ENCODE results near the gene STPG1.

DNA sequence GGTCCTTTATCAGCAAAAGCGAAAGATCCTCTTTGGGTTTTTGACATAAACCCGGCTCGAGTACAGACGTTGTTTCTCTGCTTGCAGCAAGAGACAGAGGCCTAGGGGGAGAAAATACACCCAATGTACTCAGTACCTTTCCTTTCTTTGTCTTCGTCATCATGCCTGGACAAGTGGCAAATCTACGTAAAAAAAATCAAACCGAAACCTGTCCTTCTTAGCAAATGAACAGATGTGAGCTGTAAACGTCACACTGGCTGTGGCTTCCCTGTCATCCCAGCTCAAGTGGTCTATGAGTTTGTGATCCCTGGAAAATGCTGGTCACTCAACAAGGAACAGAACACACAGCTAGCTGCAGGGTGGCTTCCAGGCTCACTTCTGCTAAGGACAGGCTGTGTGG is 39.9 kb downstream of the STPG1 start:
- TF ChIP-seq, protein P1, sequence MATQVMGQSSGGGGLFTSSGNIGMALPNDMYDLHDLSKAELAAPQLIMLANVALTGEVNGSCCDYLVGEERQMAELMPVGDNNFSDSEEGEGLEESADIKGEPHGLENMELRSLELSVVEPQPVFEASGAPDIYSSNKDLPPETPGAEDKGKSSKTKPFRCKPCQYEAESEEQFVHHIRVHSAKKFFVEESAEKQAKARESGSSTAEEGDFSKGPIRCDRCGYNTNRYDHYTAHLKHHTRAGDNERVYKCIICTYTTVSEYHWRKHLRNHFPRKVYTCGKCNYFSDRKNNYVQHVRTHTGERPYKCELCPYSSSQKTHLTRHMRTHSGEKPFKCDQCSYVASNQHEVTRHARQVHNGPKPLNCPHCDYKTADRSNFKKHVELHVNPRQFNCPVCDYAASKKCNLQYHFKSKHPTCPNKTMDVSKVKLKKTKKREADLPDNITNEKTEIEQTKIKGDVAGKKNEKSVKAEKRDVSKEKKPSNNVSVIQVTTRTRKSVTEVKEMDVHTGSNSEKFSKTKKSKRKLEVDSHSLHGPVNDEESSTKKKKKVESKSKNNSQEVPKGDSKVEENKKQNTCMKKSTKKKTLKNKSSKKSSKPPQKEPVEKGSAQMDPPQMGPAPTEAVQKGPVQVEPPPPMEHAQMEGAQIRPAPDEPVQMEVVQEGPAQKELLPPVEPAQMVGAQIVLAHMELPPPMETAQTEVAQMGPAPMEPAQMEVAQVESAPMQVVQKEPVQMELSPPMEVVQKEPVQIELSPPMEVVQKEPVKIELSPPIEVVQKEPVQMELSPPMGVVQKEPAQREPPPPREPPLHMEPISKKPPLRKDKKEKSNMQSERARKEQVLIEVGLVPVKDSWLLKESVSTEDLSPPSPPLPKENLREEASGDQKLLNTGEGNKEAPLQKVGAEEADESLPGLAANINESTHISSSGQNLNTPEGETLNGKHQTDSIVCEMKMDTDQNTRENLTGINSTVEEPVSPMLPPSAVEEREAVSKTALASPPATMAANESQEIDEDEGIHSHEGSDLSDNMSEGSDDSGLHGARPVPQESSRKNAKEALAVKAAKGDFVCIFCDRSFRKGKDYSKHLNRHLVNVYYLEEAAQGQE (IDR thresholded peaks at IDR 0.05), result no peak
- TF ChIP-seq, protein P2, sequence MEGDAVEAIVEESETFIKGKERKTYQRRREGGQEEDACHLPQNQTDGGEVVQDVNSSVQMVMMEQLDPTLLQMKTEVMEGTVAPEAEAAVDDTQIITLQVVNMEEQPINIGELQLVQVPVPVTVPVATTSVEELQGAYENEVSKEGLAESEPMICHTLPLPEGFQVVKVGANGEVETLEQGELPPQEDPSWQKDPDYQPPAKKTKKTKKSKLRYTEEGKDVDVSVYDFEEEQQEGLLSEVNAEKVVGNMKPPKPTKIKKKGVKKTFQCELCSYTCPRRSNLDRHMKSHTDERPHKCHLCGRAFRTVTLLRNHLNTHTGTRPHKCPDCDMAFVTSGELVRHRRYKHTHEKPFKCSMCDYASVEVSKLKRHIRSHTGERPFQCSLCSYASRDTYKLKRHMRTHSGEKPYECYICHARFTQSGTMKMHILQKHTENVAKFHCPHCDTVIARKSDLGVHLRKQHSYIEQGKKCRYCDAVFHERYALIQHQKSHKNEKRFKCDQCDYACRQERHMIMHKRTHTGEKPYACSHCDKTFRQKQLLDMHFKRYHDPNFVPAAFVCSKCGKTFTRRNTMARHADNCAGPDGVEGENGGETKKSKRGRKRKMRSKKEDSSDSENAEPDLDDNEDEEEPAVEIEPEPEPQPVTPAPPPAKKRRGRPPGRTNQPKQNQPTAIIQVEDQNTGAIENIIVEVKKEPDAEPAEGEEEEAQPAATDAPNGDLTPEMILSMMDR (IDR thresholded peaks at IDR 0.05), result no peak
- TF ChIP-seq SMC3 (IDR thresholded peaks at IDR 0.05), result no peak
- TF ChIP-seq CEBPB (IDR thresholded peaks at IDR 0.05), result no peak
- TF ChIP-seq POLR2A (IDR thresholded peaks at IDR 0.05; ENCODE audit: low read length), result no peak
- TF ChIP-seq BHLHE40 (IDR thresholded peaks at IDR 0.05; ENCODE audit: low read depth, low read length), result no peak
- no peak for TF ChIP-seq CHD4 (IDR thresholded peaks at IDR 0.05; ENCODE audit: borderline replicate concordance)
- no peak for TF ChIP-seq ZFP36 (IDR thresholded peaks at IDR 0.05; ENCODE audit: borderline replicate concordance, partially characterized antibody)
- TF ChIP-seq KDM1A (IDR thresholded peaks at IDR 0.05; ENCODE audit: low read depth), result no peak

Measured in A549 (cell line).